Occipital lobe (tissue), 2 donors: ENCODE data around the gene PRKRIP1. TPM values are rescaled to one million over a fixed set of nuclear protein-coding genes. Genes with fewer than 3 reads are reported as not detected.
"Not testable (repeated sequence)": the region's sequence is repeated elsewhere in the genome, so short reads cannot be mapped to it uniquely, and the experiment has no call there.

ENCODE experiments used
- DNase-seq: peaks from one replicate; lab custom pipeline; 2025; lab: John Stamatoyannopoulos, UW
- total RNA-seq: library from RNA; depleted of rRNA; stranded (reverse); fragments of >200 nt; gene quantifications from one replicate; pipeline ENCODE4 v1.2.3, GENCODE V29; 2014

PRKRIP1 gene
- total RNA-seq, 1 donor from 2014 or later = 13.6 TPM

- no peak for DNase-seq
Measured at GRCh38 chr7:102457352-102457924, 61.3 kb downstream of the PRKRIP1 start.

- DNase-seq = no peak
Measured at GRCh38 chr7:102459221-102459844, 63.2 kb downstream of the PRKRIP1 start.

- DNase-seq = no peak
Measured at GRCh38 chr7:102460467-102460866, 64.3 kb downstream of the PRKRIP1 start.

- DNase-seq = no peak
Measured at GRCh38 chr7:102463841-102464576, 67.8 kb downstream of the PRKRIP1 start.

GRCh38 chr7:102464577-102465280, 68.6 kb downstream of the PRKRIP1 start, which contains the start of the genes ALKBH4 and LRWD1:
Gene ALKBH4, minus strand, starts transcription at chr7:102464863. Its CDS starts 27 bp downstream, at chr7:102464836.
Gene LRWD1, plus strand, starts transcription at chr7:102464984. Its CDS starts 97 bp downstream, at chr7:102465081.
- DNase-seq = peak; percentile 82

GRCh38 chr7:102466097-102466496, 69.9 kb downstream of the PRKRIP1 start:
- no peak for DNase-seq

- DNase-seq = no peak
Measured at GRCh38 chr7:102467581-102468477, 71.7 kb downstream of the PRKRIP1 start.

GRCh38 chr7:102468478-102469350, 72.6 kb downstream of the PRKRIP1 start:
- no peak for DNase-seq

- DNase-seq = no peak
Measured at GRCh38 chr7:102469351-102469971, 73.3 kb downstream of the PRKRIP1 start.

GRCh38 chr7:102469972-102470825, 74.0 kb downstream of the PRKRIP1 start:
- DNase-seq = no peak

- DNase-seq = no peak
Measured at GRCh38 chr7:102471791-102472125, 75.6 kb downstream of the PRKRIP1 start.

- no peak for DNase-seq
Measured at GRCh38 chr7:102472126-102473041, 76.2 kb downstream of the PRKRIP1 start.

- DNase-seq = no peak
Measured at GRCh38 chr7:102473271-102473991, 77.3 kb downstream of the PRKRIP1 start.

- not testable (repeated sequence) for DNase-seq
Measured at GRCh38 chr7:102474116-102474515, 78.0 kb downstream of the PRKRIP1 start.

GRCh38 chr7:102474736-102475435, 78.7 kb downstream of the PRKRIP1 start:
- not testable (repeated sequence) for DNase-seq
